Glutamatergic neuron (in vitro differentiated cells): Measurements from ENCODE around the gene SOX10. TPM values are rescaled to one million over a fixed set of nuclear protein-coding genes. Genes with fewer than 3 reads are reported as not detected.

ENCODE experiments used
- DNase-seq: peaks from one replicate; pipeline ENCODE4 v3.0.0; 2022
- H3K27ac Mint-ChIP-seq: one replicate; pipeline ENCODE4 v1.8.0; 2020; ENCODE audit warnings: mild to moderate bottlenecking, mixed read lengths, inconsistent platforms; ENCODE audit not compliant: unreplicated experiment
- H3K27me3 Mint-ChIP-seq: one replicate; pipeline ENCODE4 v1.8.0; 2020; ENCODE audit warnings: mild to moderate bottlenecking, moderate library complexity, mixed read lengths, inconsistent platforms; ENCODE audit not compliant: unreplicated experiment
- H3K36me3 Mint-ChIP-seq: one replicate; pipeline ENCODE4 v1.8.0; 2020; ENCODE audit warnings: mild to moderate bottlenecking, mixed read lengths, inconsistent platforms; ENCODE audit not compliant: unreplicated experiment
- H3K4me1 Mint-ChIP-seq: one replicate; pipeline ENCODE4 v1.8.0; 2020; ENCODE audit warnings: mild to moderate bottlenecking, low read depth, mixed read lengths, inconsistent platforms; ENCODE audit not compliant: unreplicated experiment
- H3K4me3 Mint-ChIP-seq: one replicate; pipeline ENCODE4 v1.8.0; 2020; ENCODE audit warnings: mild to moderate bottlenecking, mixed read lengths, inconsistent platforms; ENCODE audit not compliant: unreplicated experiment
- H3K9me3 Mint-ChIP-seq: one replicate; pipeline ENCODE4 v1.8.0; 2020; ENCODE audit warnings: mild to moderate bottlenecking, moderate library complexity, mixed read lengths, inconsistent platforms; ENCODE audit not compliant: unreplicated experiment
- CTCF ChIP-seq: fragments of 200-600 bp; sonication (generic); IDR thresholded peaks from one replicate; pipeline ENCODE4 v1.5.0; 2021; ENCODE audit not compliant: partially characterized antibody, unreplicated experiment
- total RNA-seq: library from RNA; stranded (reverse); fragmentation: NEBNext Ultra II Directional; extraction: Animal tissue kit (Norgen Biotek cat#: 25700); gene quantifications from one replicate; pipeline ENCODE4 v1.2.1, GENCODE V29; 2021; ENCODE audit not compliant: unreplicated experiment

SOX10 gene
- total RNA-seq, 1 donor from 2014 or later: not detected

- H3K36me3 Mint-ChIP-seq: no peaks in the 10 kb centered on the region
- no peak for DNase-seq
- peaks cover 7% of the 10 kb centered on the region for H3K27me3 Mint-ChIP-seq
- peaks cover 3% of the 10 kb centered on the region for H3K9me3 Mint-ChIP-seq
- H3K4me3 Mint-ChIP-seq: no peak overlapping the region
- TF ChIP-seq CTCF: no peak
- peaks cover 8% of the 10 kb centered on the region for H3K4me1 Mint-ChIP-seq
- H3K27ac Mint-ChIP-seq: no peak overlapping the region
Observed at GRCh38 chr22:38030311-38031133, 46.2 kb upstream of the SOX10 start.

DNA sequence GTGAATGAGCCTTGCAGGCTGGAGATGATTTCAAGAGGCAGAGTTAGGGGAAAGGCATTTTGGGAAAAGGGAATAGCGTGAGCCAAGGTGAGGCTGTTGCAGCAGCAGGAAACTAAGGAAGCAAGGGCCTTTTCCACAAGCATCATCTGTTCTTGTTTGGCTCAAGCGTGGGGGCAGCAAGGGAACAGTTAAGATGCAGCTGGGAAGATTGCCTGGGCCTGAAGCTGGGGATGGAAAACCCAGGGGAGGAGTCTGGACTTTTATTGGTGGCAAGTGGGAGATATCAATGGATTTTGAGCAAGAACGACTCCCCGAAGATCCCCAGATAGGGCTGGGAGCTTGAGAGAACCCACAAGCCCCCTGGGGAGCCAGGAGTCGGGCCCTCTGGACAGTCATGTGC is 45.5 kb upstream of the SOX10 start:
- peaks cover 3% of the 10 kb centered on the region for H3K9me3 Mint-ChIP-seq
- H3K4me3 Mint-ChIP-seq: no peak overlapping the region
- DNase-seq: no peak
- H3K4me1 Mint-ChIP-seq: peaks cover 12% of the 10 kb centered on the region
- no peak overlapping the region for H3K27ac Mint-ChIP-seq
- peaks cover 9% of the 10 kb centered on the region for H3K27me3 Mint-ChIP-seq
- no peak for TF ChIP-seq CTCF
- no peaks in the 10 kb centered on the region for H3K36me3 Mint-ChIP-seq

DNA sequence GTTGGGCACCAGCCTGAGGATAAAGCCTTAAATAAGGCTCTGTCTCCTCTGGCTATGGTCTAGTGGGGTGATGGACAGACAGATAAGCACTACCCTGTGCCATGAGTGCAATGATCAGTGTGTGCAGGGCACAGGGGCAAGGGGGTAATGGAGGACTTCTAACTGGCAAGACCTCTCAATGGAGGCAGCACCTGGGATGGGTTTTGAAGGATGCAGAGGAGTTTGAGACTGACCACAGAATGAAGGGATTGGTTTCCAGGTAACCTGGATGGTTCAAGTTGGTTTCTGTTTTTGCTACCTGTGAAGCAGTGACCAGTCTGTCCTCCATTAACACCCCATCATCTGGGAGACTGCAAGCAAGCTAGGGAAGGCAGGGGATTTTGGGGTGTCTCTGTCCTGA is 45.0 kb upstream of the SOX10 start:
- peaks cover 1% of the 10 kb centered on the region for H3K9me3 Mint-ChIP-seq
- no peak for TF ChIP-seq CTCF
- H3K36me3 Mint-ChIP-seq: no peaks in the 10 kb centered on the region
- no peak overlapping the region for H3K4me3 Mint-ChIP-seq
- H3K4me1 Mint-ChIP-seq: peaks cover 14% of the 10 kb centered on the region
- DNase-seq: no peak
- H3K27me3 Mint-ChIP-seq: peaks cover 9% of the 10 kb centered on the region
- H3K27ac Mint-ChIP-seq: no peak overlapping the region

DNA sequence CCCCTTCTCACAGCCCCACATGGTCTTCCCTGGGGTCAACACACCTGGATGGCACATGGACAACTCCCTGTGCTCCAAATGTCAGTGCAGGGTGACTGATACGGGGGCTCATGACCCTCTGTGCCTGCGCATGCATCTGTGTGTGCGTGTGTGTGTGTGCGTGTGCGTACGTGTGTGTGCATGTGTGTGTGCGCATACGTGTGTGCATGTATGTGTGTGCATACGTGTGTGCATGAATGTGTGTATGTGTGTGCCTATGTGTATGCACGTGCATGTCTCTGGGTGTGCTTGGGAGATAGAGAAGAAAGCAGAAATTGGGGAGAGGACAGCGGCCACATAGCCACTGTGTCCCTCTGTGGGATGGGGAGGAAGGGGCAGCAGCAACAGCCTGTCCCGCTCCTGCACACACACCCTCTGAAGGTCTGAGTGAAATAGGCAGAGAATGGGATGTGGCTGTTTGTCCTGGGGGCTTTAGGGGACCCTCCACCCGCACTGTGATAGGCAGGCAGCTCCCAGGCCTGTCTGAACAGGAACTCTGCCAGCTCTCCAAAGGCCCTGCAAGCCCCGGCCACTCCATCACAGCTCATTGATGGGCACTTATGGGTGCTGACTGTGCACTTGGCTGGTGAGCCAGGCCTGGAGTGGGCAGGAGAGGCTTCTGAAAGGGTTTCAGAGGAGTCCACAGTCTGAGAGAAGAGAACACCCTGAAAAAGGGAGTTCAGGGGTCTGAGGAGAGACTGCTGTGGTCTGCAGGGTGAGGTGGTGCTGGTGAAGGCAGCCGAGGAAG is 44.2 kb upstream of the SOX10 start:
- no peak overlapping the region for H3K4me3 Mint-ChIP-seq
- H3K9me3 Mint-ChIP-seq: peaks cover 1% of the 10 kb centered on the region
- peaks cover 14% of the 10 kb centered on the region for H3K4me1 Mint-ChIP-seq
- no peaks in the 10 kb centered on the region for H3K36me3 Mint-ChIP-seq
- H3K27me3 Mint-ChIP-seq: peaks cover 7% of the 10 kb centered on the region
- no peak for DNase-seq
- no peak overlapping the region for H3K27ac Mint-ChIP-seq
- no peak for TF ChIP-seq CTCF

GRCh38 chr22:38027487-38027886 is 43.1 kb upstream of the SOX10 start:
- H3K9me3 Mint-ChIP-seq: peaks cover 1% of the 10 kb centered on the region
- peaks cover 14% of the 10 kb centered on the region for H3K4me1 Mint-ChIP-seq
- no peak overlapping the region for H3K27ac Mint-ChIP-seq
- no peak for TF ChIP-seq CTCF
- no peaks in the 10 kb centered on the region for H3K36me3 Mint-ChIP-seq
- no peak overlapping the region for H3K4me3 Mint-ChIP-seq
- H3K27me3 Mint-ChIP-seq: peaks cover 7% of the 10 kb centered on the region
- no peak for DNase-seq
